Measurements from ENCODE around the gene PDCL2.
"Not testable (repeated sequence)": the region's sequence is repeated elsewhere in the genome, so short reads cannot be mapped to it uniquely, and the experiment has no call there.

PDCL2 gene

GRCh38 chr4:55560096-55560495 is 31.9 kb downstream of the PDCL2 start:
- Histone ChIP-seq H3K27ac (ENCODE audit: low read depth in 2 of 2, low read length in 2 of 2) (no peak overlapping the region), H3K36me3 (ENCODE audit: control insufficient read depth in 2 of 2, insufficient read depth in 2 of 2, low read length in 2 of 2) (no peaks in the 10 kb centered on the region), H3K4me3 (ENCODE audit: low read length in 2 of 2) (no peak overlapping the region), H3K27me3 (ENCODE audit: control insufficient read depth in 2 of 2, insufficient read depth in 2 of 2, low read length in 2 of 2) (no peaks in the 10 kb centered on the region), H3K9me3 (ENCODE audit: control insufficient read depth in 2 of 2, low read length in 2 of 2) (no peaks in the 10 kb centered on the region), H3K4me1 (ENCODE audit: control insufficient read depth in 2 of 2, insufficient read depth in 2 of 2, low read length in 2 of 2) (no peaks in the 10 kb centered on the region), H3K9ac (ENCODE audit: low read depth in 1 of 2, low read length in 2 of 2) (no peak overlapping the region)

GRCh38 chr4:55554453-55555030 is 37.5 kb downstream of the PDCL2 start:
- no peaks in the 10 kb centered on the region for H3K9me3 ChIP-seq (ENCODE audit: control insufficient read depth in 2 of 2, low read length in 2 of 2)
- H3K4me3 ChIP-seq (ENCODE audit: low read length in 2 of 2): no peak overlapping the region
- no peak overlapping the region for H3K9ac ChIP-seq (ENCODE audit: low read depth in 1 of 2, low read length in 2 of 2)
- no peaks in the 10 kb centered on the region for H3K36me3 ChIP-seq (ENCODE audit: control insufficient read depth in 2 of 2, insufficient read depth in 2 of 2, low read length in 2 of 2)
- H3K27ac ChIP-seq (ENCODE audit: low read depth in 2 of 2, low read length in 2 of 2): no peak overlapping the region
- peaks cover 0 to 1% of the 10 kb centered on the region in 2 donors for H3K4me1 ChIP-seq (ENCODE audit: control insufficient read depth in 2 of 2, insufficient read depth in 2 of 2, low read length in 2 of 2)
- H3K27me3 ChIP-seq (ENCODE audit: control insufficient read depth in 2 of 2, insufficient read depth in 2 of 2, low read length in 2 of 2): no peaks in the 10 kb centered on the region

- Histone ChIP-seq H3K36me3 (ENCODE audit: control insufficient read depth in 2 of 2, insufficient read depth in 2 of 2, low read length in 2 of 2) (no peaks in the 10 kb centered on the region), H3K27me3 (ENCODE audit: control insufficient read depth in 2 of 2, insufficient read depth in 2 of 2, low read length in 2 of 2) (no peaks in the 10 kb centered on the region), H3K9me3 (ENCODE audit: control insufficient read depth in 2 of 2, low read length in 2 of 2) (no peaks in the 10 kb centered on the region), H3K27ac (ENCODE audit: low read depth in 2 of 2, low read length in 2 of 2) (no peak overlapping the region), H3K9ac (ENCODE audit: low read depth in 1 of 2, low read length in 2 of 2) (peak overlapping the region in 1 of 2 donors; percentile 26), H3K4me1 (ENCODE audit: control insufficient read depth in 2 of 2, insufficient read depth in 2 of 2, low read length in 2 of 2) (peaks cover 0 to 2% of the 10 kb centered on the region in 2 donors), H3K4me3 (ENCODE audit: low read length in 2 of 2) (peak overlapping the region; percentile 51 to 63)
These were observed 38.4 kb downstream of the PDCL2 start for GRCh38 chr4:55553441-55554201.

GRCh38 chr4:55551964-55552363 is 40.1 kb downstream of the PDCL2 start:
- H3K27ac ChIP-seq (ENCODE audit: low read depth in 2 of 2, low read length in 2 of 2); H3K4me3 ChIP-seq (ENCODE audit: low read length in 2 of 2); H3K4me1 ChIP-seq (ENCODE audit: control insufficient read depth in 2 of 2, insufficient read depth in 2 of 2, low read length in 2 of 2); H3K36me3 ChIP-seq (ENCODE audit: control insufficient read depth in 2 of 2, insufficient read depth in 2 of 2, low read length in 2 of 2); H3K9ac ChIP-seq (ENCODE audit: low read depth in 1 of 2, low read length in 2 of 2); H3K27me3 ChIP-seq (ENCODE audit: control insufficient read depth in 2 of 2, insufficient read depth in 2 of 2, low read length in 2 of 2); H3K9me3 ChIP-seq (ENCODE audit: control insufficient read depth in 2 of 2, low read length in 2 of 2): not testable (repeated sequence)

- no peaks in the 10 kb centered on the region for H3K36me3 ChIP-seq (ENCODE audit: control insufficient read depth in 2 of 2, insufficient read depth in 2 of 2, low read length in 2 of 2)
- no peak overlapping the region for H3K27ac ChIP-seq (ENCODE audit: low read depth in 2 of 2, low read length in 2 of 2)
- no peak overlapping the region for H3K4me3 ChIP-seq (ENCODE audit: low read length in 2 of 2)
- no peaks in the 10 kb centered on the region for H3K9me3 ChIP-seq (ENCODE audit: control insufficient read depth in 2 of 2, low read length in 2 of 2)
- H3K9ac ChIP-seq (ENCODE audit: low read depth in 1 of 2, low read length in 2 of 2): no peak overlapping the region
- H3K4me1 ChIP-seq (ENCODE audit: control insufficient read depth in 2 of 2, insufficient read depth in 2 of 2, low read length in 2 of 2): peaks cover 0 to 2% of the 10 kb centered on the region in 2 donors
- H3K27me3 ChIP-seq (ENCODE audit: control insufficient read depth in 2 of 2, insufficient read depth in 2 of 2, low read length in 2 of 2): no peaks in the 10 kb centered on the region
These were observed 42.2 kb downstream of the PDCL2 start for GRCh38 chr4:55549888-55550287.

- Histone ChIP-seq H3K4me3 (ENCODE audit: low read length in 2 of 2) (peak overlapping the region in 1 of 2 donors; percentile 89), H3K9ac (ENCODE audit: low read depth in 1 of 2, low read length in 2 of 2) (no peak overlapping the region), H3K36me3 (ENCODE audit: control insufficient read depth in 2 of 2, insufficient read depth in 2 of 2, low read length in 2 of 2) (no peaks in the 10 kb centered on the region), H3K27ac (ENCODE audit: low read depth in 2 of 2, low read length in 2 of 2) (peak overlapping the region; percentile 92 to 94), H3K4me1 (ENCODE audit: control insufficient read depth in 2 of 2, insufficient read depth in 2 of 2, low read length in 2 of 2) (peaks cover 2 to 5% of the 10 kb centered on the region in 2 donors), H3K27me3 (ENCODE audit: control insufficient read depth in 2 of 2, insufficient read depth in 2 of 2, low read length in 2 of 2) (no peaks in the 10 kb centered on the region), H3K9me3 (ENCODE audit: control insufficient read depth in 2 of 2, low read length in 2 of 2) (no peaks in the 10 kb centered on the region)
These were observed 44.1 kb downstream of the PDCL2 start for GRCh38 chr4:55547918-55548317.

- Histone ChIP-seq H3K4me3 (ENCODE audit: low read length in 2 of 2) (peak overlapping the region; percentile 89 to 92), H3K27me3 (ENCODE audit: control insufficient read depth in 2 of 2, insufficient read depth in 2 of 2, low read length in 2 of 2) (no peaks in the 10 kb centered on the region), H3K4me1 (ENCODE audit: control insufficient read depth in 2 of 2, insufficient read depth in 2 of 2, low read length in 2 of 2) (peaks cover 2 to 5% of the 10 kb centered on the region in 2 donors), H3K9ac (ENCODE audit: low read depth in 1 of 2, low read length in 2 of 2) (peak overlapping the region; percentile 79 to 83), H3K27ac (ENCODE audit: low read depth in 2 of 2, low read length in 2 of 2) (peak overlapping the region; percentile 92 to 94), H3K9me3 (ENCODE audit: control insufficient read depth in 2 of 2, low read length in 2 of 2) (no peaks in the 10 kb centered on the region), H3K36me3 (ENCODE audit: control insufficient read depth in 2 of 2, insufficient read depth in 2 of 2, low read length in 2 of 2) (no peaks in the 10 kb centered on the region)
These were observed 44.6 kb downstream of the PDCL2 start for GRCh38 chr4:55547466-55547770.

- H3K4me3 ChIP-seq (ENCODE audit: low read length in 2 of 2): peak within 1 kb of the TSS; percentile 89 to 92
These were observed 45.1 kb downstream of the PDCL2 start, which contains the start of gene CLOCK for GRCh38 chr4:55546756-55547465. CLOCK (minus strand) TSS chr4:55546909; CDS start chr4:55482785, 64,124 bp downstream.

GRCh38 chr4:55546506-55546755 is 45.6 kb downstream of the PDCL2 start:
- peak overlapping the region; percentile 89 to 92 for H3K4me3 ChIP-seq (ENCODE audit: low read length in 2 of 2)
- peak overlapping the region; percentile 79 to 83 for H3K9ac ChIP-seq (ENCODE audit: low read depth in 1 of 2, low read length in 2 of 2)
- no peaks in the 10 kb centered on the region for H3K27me3 ChIP-seq (ENCODE audit: control insufficient read depth in 2 of 2, insufficient read depth in 2 of 2, low read length in 2 of 2)
- no peaks in the 10 kb centered on the region for H3K36me3 ChIP-seq (ENCODE audit: control insufficient read depth in 2 of 2, insufficient read depth in 2 of 2, low read length in 2 of 2)
- H3K27ac ChIP-seq (ENCODE audit: low read depth in 2 of 2, low read length in 2 of 2): peak overlapping the region; percentile 92 to 94
- H3K9me3 ChIP-seq (ENCODE audit: control insufficient read depth in 2 of 2, low read length in 2 of 2): no peaks in the 10 kb centered on the region
- peaks cover 2 to 5% of the 10 kb centered on the region in 2 donors for H3K4me1 ChIP-seq (ENCODE audit: control insufficient read depth in 2 of 2, insufficient read depth in 2 of 2, low read length in 2 of 2)

More at GRCh38 chr4:55546756-55547465, 45.1 kb downstream of the PDCL2 start, which contains the start of gene CLOCK:
- H3K9me3 ChIP-seq (ENCODE audit: control insufficient read depth in 2 of 2, low read length in 2 of 2): no peaks in the 10 kb centered on the region
- peak within 1 kb of the TSS; percentile 92 to 94 for H3K27ac ChIP-seq (ENCODE audit: low read depth in 2 of 2, low read length in 2 of 2)
- H3K27me3 ChIP-seq (ENCODE audit: control insufficient read depth in 2 of 2, insufficient read depth in 2 of 2, low read length in 2 of 2): no peaks in the 10 kb centered on the region
- H3K4me1 ChIP-seq (ENCODE audit: control insufficient read depth in 2 of 2, insufficient read depth in 2 of 2, low read length in 2 of 2): peaks cover 2 to 5% of the 10 kb centered on the region in 2 donors
- H3K36me3 ChIP-seq (ENCODE audit: control insufficient read depth in 2 of 2, insufficient read depth in 2 of 2, low read length in 2 of 2): no peaks in the 10 kb centered on the region
- H3K9ac ChIP-seq (ENCODE audit: low read depth in 1 of 2, low read length in 2 of 2): peak within 1 kb of the TSS; percentile 79 to 84

Measured in mucosa of rectum (tissue), 2 donors.